Activated CD8-positive, alpha-beta memory T cell treated with anti-CD3 and anti-CD28 coated beads, Interleukin-2, amount 10 ng/mL, durations not matched to agents 7 days and 5 days (primary cell): ENCODE results near the gene RRP9. TPM values are rescaled to one million over a fixed set of nuclear protein-coding genes. Genes with fewer than 3 reads are reported as not detected.

Experiments
- ATAC-seq: fragments of 150-1000 bp; cut with Tn5 transposase; one replicate; pipeline ENCODE4 v1.10.0; 2021; ENCODE audit warnings: moderate library complexity
- CTCF ChIA-PET: fragments of 350-600 bp; sonication (Branson Sonifier 250); formaldehyde crosslinking; loops from one replicate; lab custom pipeline; 2021; ENCODE audit warnings: antibody characterized with exemption; lab: Charles Lee
- DNase-seq: peaks from one replicate; pipeline ENCODE4 v3.0.0-alpha.2; 2020
- H3K27ac Mint-ChIP-seq: one replicate; pipeline ENCODE4 v1.8.0; 2021; ENCODE audit warnings: mild to moderate bottlenecking, mixed read lengths
- H3K27me3 Mint-ChIP-seq: one replicate; pipeline ENCODE4 v1.8.0; 2021; ENCODE audit warnings: mixed read lengths
- H3K36me3 Mint-ChIP-seq: one replicate; pipeline ENCODE4 v1.8.0; 2021; ENCODE audit warnings: mild to moderate bottlenecking, mixed read lengths
- H3K4me1 Mint-ChIP-seq: one replicate; pipeline ENCODE4 v1.8.0; 2021; ENCODE audit warnings: mixed read lengths
- H3K4me3 Mint-ChIP-seq: one replicate; pipeline ENCODE4 v1.8.0; 2021; ENCODE audit warnings: mild to moderate bottlenecking, moderate library complexity, mixed read lengths
- H3K9me3 Mint-ChIP-seq: one replicate; pipeline ENCODE4 v1.8.0; 2022; ENCODE audit warnings: low read depth, mixed read lengths
- total RNA-seq, 2 experiments: library from RNA; stranded (reverse); gene quantifications; one replicate each; pipeline ENCODE4 v1.2.3, GENCODE V29; 2021

Gene RRP9
- total RNA-seq, 2 experiments from 2014 or later, result 25.4 to 38.0 TPM

GRCh38 chr3:51947215-51947900 lies 5.7 kb upstream of the RRP9 start:
- Mint-ChIP-seq H3K27ac (no peak overlapping the region), H3K27me3 (peaks cover 4% of the 10 kb centered on the region), H3K4me3 (no peak overlapping the region), H3K36me3 (no peaks in the 10 kb centered on the region), H3K9me3 (no peaks in the 10 kb centered on the region), H3K4me1 (peaks cover 9% of the 10 kb centered on the region)
- ATAC-seq, result no peak
- no peak for DNase-seq
- CTCF ChIA-PET, result interaction anchor here (1.1 to 2.3 kb wide), 2 partner anchors 26 to 27 kb away, joined by 5 to 11 read pairs; partner anchors contain the start of genes ABHD14A and ABHD14B

- H3K36me3 Mint-ChIP-seq, result no peaks in the 10 kb centered on the region
- H3K4me3 Mint-ChIP-seq, result no peak overlapping the region
- H3K27ac Mint-ChIP-seq, result no peak overlapping the region
- CTCF ChIA-PET, result interaction anchor here (2.3 kb wide), 1 partner anchor 28 kb away, joined by 11 read pairs; the partner anchor contains the start of genes ABHD14A and ABHD14B
- peaks cover 12% of the 10 kb centered on the region for H3K4me1 Mint-ChIP-seq
- ATAC-seq (no peak), DNase-seq (no peak)
- H3K27me3 Mint-ChIP-seq, result peaks cover 4% of the 10 kb centered on the region
- no peaks in the 10 kb centered on the region for H3K9me3 Mint-ChIP-seq
Observed at GRCh38 chr3:51946796-51947195, 5.1 kb upstream of the RRP9 start.

GRCh38 chr3:51945926-51946705 lies 4.4 kb upstream of the RRP9 start:
- no peaks in the 10 kb centered on the region for H3K9me3 Mint-ChIP-seq
- CTCF ChIA-PET, result interaction anchor here (2.3 kb wide), 1 partner anchor 28 kb away, joined by 11 read pairs; the partner anchor contains the start of genes ABHD14A and ABHD14B
- ATAC-seq, result no peak
- H3K4me3 Mint-ChIP-seq, result no peak overlapping the region
- H3K36me3 Mint-ChIP-seq, result no peaks in the 10 kb centered on the region
- H3K27ac Mint-ChIP-seq, result no peak overlapping the region
- H3K4me1 Mint-ChIP-seq, result peaks cover 14% of the 10 kb centered on the region
- peaks cover under 1% of the 10 kb centered on the region for H3K27me3 Mint-ChIP-seq
- DNase-seq, result no peak

- CTCF ChIA-PET, result interaction anchor here (1.6 to 4.9 kb wide), 3 partner anchors 29 to 108 kb away, joined by 5 to 65 read pairs (median 11); partner anchors contain the start of genes ABHD14A and ABHD14B
- Mint-ChIP-seq H3K4me1 (peaks cover 23% of the 10 kb centered on the region), H3K27me3 (no peaks in the 10 kb centered on the region), H3K36me3 (peaks cover 4% of the 10 kb centered on the region), H3K9me3 (no peaks in the 10 kb centered on the region), H3K27ac (no peak overlapping the region), H3K4me3 (no peak overlapping the region)
- ATAC-seq, result no peak
- no peak for DNase-seq
Observed at GRCh38 chr3:51945031-51945840, 3.5 kb upstream of the RRP9 start.

GRCh38 chr3:51944451-51945021 lies 2.8 kb upstream of the RRP9 start:
- peaks cover 29% of the 10 kb centered on the region for H3K4me1 Mint-ChIP-seq
- DNase-seq (no peak), ATAC-seq (no peak)
- H3K4me3 Mint-ChIP-seq, result no peak overlapping the region
- H3K27ac Mint-ChIP-seq, result no peak overlapping the region
- peaks cover 5% of the 10 kb centered on the region for H3K36me3 Mint-ChIP-seq
- CTCF ChIA-PET, result interaction anchor here (0.9 to 4.9 kb wide), 4 partner anchors 29 to 200 kb away, joined by 3 to 65 read pairs (median 14); partner anchors contain the start of genes ABHD14A, ABHD14B and ACY1
- H3K27me3 Mint-ChIP-seq, result no peaks in the 10 kb centered on the region
- H3K9me3 Mint-ChIP-seq, result no peaks in the 10 kb centered on the region

- no peak overlapping the region for H3K27ac Mint-ChIP-seq
Observed at GRCh38 chr3:51943451-51944391, 2.0 kb upstream of the RRP9 start.

GRCh38 chr3:51942603-51943450 lies 1.1 kb upstream of the RRP9 start:
- peaks cover 40% of the 10 kb centered on the region for H3K4me1 Mint-ChIP-seq
- H3K27me3 Mint-ChIP-seq, result no peaks in the 10 kb centered on the region
- peak overlapping the region; percentile 80 for H3K4me3 Mint-ChIP-seq

More at GRCh38 chr3:51943451-51944391, 2.0 kb upstream of the RRP9 start:
- CTCF ChIA-PET, result interaction anchor here (0.8 to 4.9 kb wide), 16 partner anchors 9 to 427 kb away, joined by 3 to 65 read pairs (median 4); partner anchors contain the start of genes ABHD14A, ABHD14B, ACY1 and DUSP7
- H3K4me3 Mint-ChIP-seq, result no peak overlapping the region
- peaks cover 5% of the 10 kb centered on the region for H3K36me3 Mint-ChIP-seq
- ATAC-seq (no peak), DNase-seq (no peak)
- no peaks in the 10 kb centered on the region for H3K9me3 Mint-ChIP-seq
- no peaks in the 10 kb centered on the region for H3K27me3 Mint-ChIP-seq
- H3K4me1 Mint-ChIP-seq, result peaks cover 34% of the 10 kb centered on the region

GRCh38 chr3:51941463-51941797 lies 274 bp downstream of the RRP9 start:
- DNase-seq, result no peak
- CTCF ChIA-PET, result interaction anchor here (0.6 to 4.9 kb wide), 22 partner anchors 14 to 441 kb away, joined by 3 to 65 read pairs (median 4); partner anchors contain the start of genes ABHD14A, ABHD14B, ACY1 and DCAF1
- Mint-ChIP-seq H3K27me3 (no peaks in the 10 kb centered on the region), H3K36me3 (peaks cover 11% of the 10 kb centered on the region), H3K27ac (peak overlapping the region; percentile 66), H3K9me3 (no peaks in the 10 kb centered on the region), H3K4me3 (peak overlapping the region; percentile 80), H3K4me1 (peaks cover 46% of the 10 kb centered on the region)
- ATAC-seq, result no peak

More at GRCh38 chr3:51942603-51943450, 1.1 kb upstream of the RRP9 start:
- Mint-ChIP-seq H3K27ac (peak overlapping the region; percentile 88), H3K36me3 (peaks cover 5% of the 10 kb centered on the region), H3K9me3 (no peaks in the 10 kb centered on the region)
- DNase-seq, result peak; percentile 82
- ATAC-seq, result peak; percentile 13
- CTCF ChIA-PET, result interaction anchor here (0.6 to 4.9 kb wide), 19 partner anchors 10 to 443 kb away, joined by 3 to 65 read pairs (median 4); partner anchors contain the start of genes ABHD14A, ABHD14B, ACY1 and DUSP7

- ATAC-seq, result no peak
- no peaks in the 10 kb centered on the region for H3K9me3 Mint-ChIP-seq
Observed at GRCh38 chr3:51940648-51941462, 849 bp downstream of the RRP9 start.

GRCh38 chr3:51938780-51939425 lies 2.8 kb downstream of the RRP9 start:
- no peaks in the 10 kb centered on the region for H3K27me3 Mint-ChIP-seq
- H3K4me3 Mint-ChIP-seq, result no peak overlapping the region
- peaks cover 46% of the 10 kb centered on the region for H3K4me1 Mint-ChIP-seq
- ATAC-seq, result no peak
- no peak overlapping the region for H3K27ac Mint-ChIP-seq
- H3K36me3 Mint-ChIP-seq, result peaks cover 21% of the 10 kb centered on the region
- DNase-seq, result no peak
- no peaks in the 10 kb centered on the region for H3K9me3 Mint-ChIP-seq
- CTCF ChIA-PET, result interaction anchor here (1.4 kb wide), 1 partner anchor 35 kb away, joined by 4 read pairs; the partner anchor contains the start of gene ABHD14B

More at GRCh38 chr3:51940648-51941462, 849 bp downstream of the RRP9 start:
- CTCF ChIA-PET, result interaction anchor here (0.6 to 4.9 kb wide), 22 partner anchors 14 to 441 kb away, joined by 3 to 65 read pairs (median 4); partner anchors contain the start of genes ABHD14A, ABHD14B, ACY1 and DCAF1
- Mint-ChIP-seq H3K36me3 (peaks cover 14% of the 10 kb centered on the region), H3K27me3 (no peaks in the 10 kb centered on the region), H3K4me3 (peak overlapping the region; percentile 80), H3K27ac (peak overlapping the region; percentile 66), H3K4me1 (peaks cover 46% of the 10 kb centered on the region)
- DNase-seq, result peak; percentile 39
